COR-L47 (cell line): ENCODE data around the gene SIPA1L3.
"Not testable (repeated sequence)": the region's sequence is repeated elsewhere in the genome, so short reads cannot be mapped to it uniquely, and the experiment has no call there.

ENCODE experiments used
- DNase-seq: peaks from one replicate; lab custom pipeline; 2025; lab: John Stamatoyannopoulos, UW

Gene SIPA1L3

GRCh38 chr19:38043649-38044144 is 136.7 kb downstream of the SIPA1L3 start:
- no peak for DNase-seq

- DNase-seq, result no peak
Observed at GRCh38 chr19:38044267-38045111, 137.5 kb downstream of the SIPA1L3 start.

- no peak for DNase-seq
Observed at GRCh38 chr19:38045554-38046253, 138.7 kb downstream of the SIPA1L3 start.

GRCh38 chr19:38046254-38047048 is 139.4 kb downstream of the SIPA1L3 start:
- no peak for DNase-seq

GRCh38 chr19:38047049-38047438 is 140.0 kb downstream of the SIPA1L3 start:
- no peak for DNase-seq

GRCh38 chr19:38047641-38048040 is 140.6 kb downstream of the SIPA1L3 start:
- DNase-seq, result no peak

- no peak for DNase-seq
Observed at GRCh38 chr19:38049105-38049649, 142.2 kb downstream of the SIPA1L3 start.

GRCh38 chr19:38055010-38055409 is 148.0 kb downstream of the SIPA1L3 start:
- no peak for DNase-seq

GRCh38 chr19:38055655-38056521 is 148.9 kb downstream of the SIPA1L3 start:
- no peak for DNase-seq

GRCh38 chr19:38056646-38057045 is 149.6 kb downstream of the SIPA1L3 start:
- no peak for DNase-seq

- peak; percentile 88 for DNase-seq
Observed at GRCh38 chr19:38057959-38058690, 151.1 kb downstream of the SIPA1L3 start.

- DNase-seq, result no peak
Observed at GRCh38 chr19:38059897-38060296, 152.9 kb downstream of the SIPA1L3 start.

GRCh38 chr19:38060331-38060730 is 153.3 kb downstream of the SIPA1L3 start:
- no peak for DNase-seq

- no peak for DNase-seq
Observed at GRCh38 chr19:38061294-38061693, 154.3 kb downstream of the SIPA1L3 start.

GRCh38 chr19:38062959-38063761 is 156.2 kb downstream of the SIPA1L3 start:
- DNase-seq, result peak; percentile 78

GRCh38 chr19:38063928-38064327 is 156.9 kb downstream of the SIPA1L3 start:
- DNase-seq, result no peak

- DNase-seq, result no peak
Observed at GRCh38 chr19:38064661-38065425, 157.8 kb downstream of the SIPA1L3 start.

GRCh38 chr19:38065775-38066174 is 158.8 kb downstream of the SIPA1L3 start:
- DNase-seq, result not testable (repeated sequence)

GRCh38 chr19:38068826-38069225 is 161.8 kb downstream of the SIPA1L3 start:
- DNase-seq, result no peak
